Endothelial cell of umbilical vein (primary cell): Measurements from ENCODE around the gene GABBR2. TPM values are rescaled to one million over a fixed set of nuclear protein-coding genes. Genes with fewer than 3 reads are reported as not detected.

ENCODE experiments used
- BruUV-seq: library from RNA; stranded (reverse); fragments of 400-500 nt; replicated peaks from 2 replicates; lab custom pipeline; 2021; lab: Mats Ljungman, UMichigan
- CTCF ChIA-PET: fragments of 300-600, 350-600 bp; sonication (Branson Sonifier 250); formaldehyde crosslinking; loops from one replicate; lab custom pipeline; 2021; ENCODE audit warnings: antibody characterized with exemption, inconsistent platforms; lab: Charles Lee
- POLR2A ChIA-PET: fragments of 300-600, 350-600 bp; sonication (Branson Sonifier 250); formaldehyde crosslinking; loops from one replicate; lab custom pipeline; 2021; ENCODE audit warnings: antibody characterized with exemption, inconsistent platforms; lab: Charles Lee
- DNase-seq: peaks from one replicate; pipeline ENCODE4 v3.0.0-alpha.2; 2011; ENCODE audit warnings: low read depth, low spot score
- FAIRE-seq: peaks from 2 replicates; lab custom pipeline; 2011; peaks lifted over from hg19 to GRCh38; lab: Jason Lieb, UNC
- H2AFZ ChIP-seq: 2 replicates; pipeline ENCODE4 v1.6.0; 2012; ENCODE audit warnings: low read depth, low read length, control low read depth, inconsistent platforms
- H3K27ac ChIP-seq: 2 replicates; pipeline ENCODE4 v1.5.1; 2011; ENCODE audit warnings: low read depth, mild to moderate bottlenecking, control low read depth, low read length, moderate library complexity; ENCODE audit not compliant: insufficient read depth
- H3K27me3 ChIP-seq, 2 experiments: 2 replicates each; pipeline versions ENCODE4 v1.6.0 to v1.6.1; 2011; ENCODE audit warnings: low read length in 2 of 2, mixed read lengths in 1 of 2; ENCODE audit not compliant: control insufficient read depth in 2 of 2, insufficient read depth in 2 of 2
- H3K36me3 ChIP-seq, 2 experiments: 2 replicates in 1 of 2; 3 replicates in 1 of 2; pipeline ENCODE4 v1.5.1; 2011; ENCODE audit warnings: low read length in 2 of 2, mild to moderate bottlenecking in 1 of 2, moderate library complexity in 1 of 2; ENCODE audit not compliant: control insufficient read depth in 2 of 2, insufficient read depth in 2 of 2; ENCODE audit errors: extremely low read depth in 1 of 2
- H3K4me1 ChIP-seq: 3 replicates; pipeline ENCODE4 v1.5.1; 2011; ENCODE audit warnings: mild to moderate bottlenecking, low read length; ENCODE audit not compliant: control insufficient read depth, insufficient read depth; ENCODE audit errors: extremely low read depth
- H3K4me2 ChIP-seq: 2 replicates; pipeline ENCODE4 v1.6.1; 2011; ENCODE audit warnings: low read length, control low read depth, mixed read lengths; ENCODE audit not compliant: insufficient read depth
- H3K4me3 ChIP-seq, 3 experiments: fragments of 200-600 bp in 1 of 3; sonication (generic), shearing (Covaris generic) in 1 of 3; replicated peaks in 1 of 3; 2 replicates each; pipeline ENCODE4 v1.5.1; 2011 to 2016; ENCODE audit warnings: control low read depth in 3 of 3, low read length in 3 of 3, mild to moderate bottlenecking in 2 of 3, inconsistent platforms in 1 of 3, low read depth in 1 of 3, moderate library complexity in 1 of 3; ENCODE audit not compliant: insufficient read depth in 1 of 3
- H3K79me2 ChIP-seq: 2 replicates; pipeline ENCODE4 v1.6.0; 2012; ENCODE audit warnings: low read length, inconsistent platforms; ENCODE audit not compliant: control insufficient read depth, insufficient read depth
- H3K9ac ChIP-seq: replicated peaks from 2 replicates; pipeline ENCODE3; 2011; ENCODE audit warnings: low read length, control low read depth; ENCODE audit not compliant: insufficient read depth; ENCODE audit errors: extremely low read depth
- H3K9me1 ChIP-seq: replicated peaks from 3 replicates; pipeline ENCODE4 v1.6.0; 2011; ENCODE audit warnings: mild to moderate bottlenecking, low read length; ENCODE audit not compliant: control insufficient read depth, insufficient read depth; ENCODE audit errors: extremely low read depth
- H3K9me3 ChIP-seq: replicated peaks from 2 replicates; pipeline ENCODE4 v1.5.1; 2012; ENCODE audit warnings: low read length, inconsistent platforms; ENCODE audit not compliant: control insufficient read depth, insufficient read depth
- H4K20me1 ChIP-seq: replicated peaks from 2 replicates; pipeline ENCODE3; 2011; ENCODE audit warnings: mild to moderate bottlenecking, low read length; ENCODE audit not compliant: control insufficient read depth, insufficient read depth; ENCODE audit errors: extremely low read depth
- CTCF ChIP-seq, 2 donors: IDR thresholded peaks; 1 replicate in 1 of 2; 2 replicates in 1 of 2; pipeline ENCODE4 v1.5.1; 2011; ENCODE audit warnings: low read length in 2 of 2, mild to moderate bottlenecking in 2 of 2, moderate library complexity in 2 of 2, control low read depth in 1 of 2, inconsistent platforms in 1 of 2, low read depth in 1 of 2; ENCODE audit not compliant: insufficient read depth in 1 of 2; ENCODE audit errors: extremely low read depth in 1 of 2
- EZH2 ChIP-seq: IDR thresholded peaks from 2 replicates; pipeline ENCODE4 v1.6.1; 2012; ENCODE audit warnings: borderline replicate concordance, low read depth, mild to moderate bottlenecking, moderate library complexity, low read length, inconsistent platforms; ENCODE audit not compliant: severe bottlenecking
- FOS ChIP-seq: IDR thresholded peaks from 2 replicates; pipeline ENCODE4 v1.6.1; 2011; ENCODE audit warnings: mild to moderate bottlenecking, low read length, moderate library complexity, borderline replicate concordance; ENCODE audit not compliant: insufficient read depth
- GATA2 ChIP-seq: IDR thresholded peaks from 2 replicates; pipeline ENCODE4 v1.7.0; 2011; ENCODE audit warnings: low read depth, mild to moderate bottlenecking, moderate library complexity, mixed read lengths, low read length; ENCODE audit not compliant: insufficient read length, insufficient read depth
- MAX ChIP-seq: IDR thresholded peaks from 2 replicates; pipeline ENCODE4 v1.6.1; 2011; ENCODE audit not compliant: insufficient read depth, insufficient read length
- MYC ChIP-seq: IDR thresholded peaks from one replicate; pipeline ENCODE4 v1.6.1; 2011; ENCODE audit warnings: mild to moderate bottlenecking, low read depth, low read length
- POLR2A ChIP-seq: IDR thresholded peaks from 2 replicates; pipeline ENCODE4 v1.6.1; 2012; ENCODE audit warnings: low read depth, mild to moderate bottlenecking, control low read depth, low read length
- POLR2AphosphoS5 ChIP-seq: IDR thresholded peaks from 2 replicates; pipeline ENCODE4 v1.6.1; 2012; ENCODE audit warnings: low read depth, mild to moderate bottlenecking, control low read depth, low read length, moderate library complexity; ENCODE audit not compliant: insufficient read depth
- dilution Hi-C: fragments of 300-500 bp; cut with MboI; formaldehyde crosslinking; loops from one replicate; pipeline ENCODE4 v1.15.0; 2019; ENCODE audit warnings: low sequenced_read_pairs; ENCODE audit not compliant: extremely low pct_ligation_motif_present
- intact Hi-C: fragments of 100-400 bp; cut with micrococcal nuclease; formaldehyde crosslinking; loops from one replicate; pipeline ENCODE4 v1.10.0; 2022
- polyA plus RNA-seq, 4 experiments: library from polyadenylated mRNA; depleted of rRNA in 3 of 4; stranded (reverse) in 3 of 4; unstranded in 1 of 4; fragments of >200 nt; gene quantifications; 2 replicates each; pipeline versions ENCODE4 v1.2.1 to v1.2.3, GENCODE V29; 2011 to 2012; ENCODE audit warnings: missing spikeins in 1 of 4
- total RNA-seq: library from RNA; stranded (reverse); gene quantifications from 2 replicates; pipeline ENCODE4 v1.2.3, GENCODE V29; 2021

Gene GABBR2
- total and polyA plus RNA-seq, 2 donors (not counting 3 experiments of a cell fraction or from before 2014, with no cell fraction given): 1.1 to 9.2 TPM

GRCh38 chr9:98415782-98416181, 293.0 kb downstream of the GABBR2 start:
- BruUV-seq: no TSS peak
- ChIA-PET POLR2A (no interaction called here), CTCF (interaction anchor here (1.1 to 1.5 kb wide), 2 partner anchors 100 to 360 kb away, joined by 4 to 8 read pairs; no protein-coding TSS in a partner anchor)
- H3K9me3 ChIP-seq: no peaks in the 10 kb centered on the region
- DNase-seq (no peak), FAIRE-seq (no peak)
- H3K27ac ChIP-seq: no peak overlapping the region
- H3K4me1 ChIP-seq: peaks cover 5% of the 10 kb centered on the region
- H3K9ac ChIP-seq: no peak overlapping the region
- H3K4me3 ChIP-seq: no peak overlapping the region
- H3K9me1 ChIP-seq: no peaks in the 10 kb centered on the region
- intact Hi-C loops (no loop called here), dilution Hi-C loops (no loop called here)
- no peaks in the 10 kb centered on the region for H4K20me1 ChIP-seq
- no peak for TF ChIP-seq POLR2A
- no peak for TF ChIP-seq EZH2
- TF ChIP-seq GATA2: no peak
- TF ChIP-seq FOS: no peak
- TF ChIP-seq MYC: no peak
- TF ChIP-seq CTCF (IDR thresholded peaks at IDR 0.05; ENCODE audit: extremely low read depth in 1 of 2, insufficient read depth in 1 of 2, low read depth in 1 of 2, low read length in 2 of 2): no peak
- TF ChIP-seq POLR2AphosphoS5: no peak
- no peak for TF ChIP-seq MAX
- H2AFZ ChIP-seq: no peak overlapping the region
- no peak overlapping the region for H3K4me2 ChIP-seq
- H3K79me2 ChIP-seq: no peaks in the 10 kb centered on the region
- H3K36me3 ChIP-seq: no peaks in the 10 kb centered on the region
- H3K27me3 ChIP-seq: no peaks in the 10 kb centered on the region
